HG02852 (cell line): ENCODE data around the gene ABCC6.
A peak's percentile ranks its signal among the peaks of the same experiment; 100 is the strongest.
"Not testable (repeated sequence)": the region's sequence is repeated elsewhere in the genome, so short reads cannot be mapped to it uniquely, and the experiment has no call there.

Source experiments
- ATAC-seq: cut with Tn5 transposase; IDR thresholded peaks from one replicate; pipeline ENCODE4 v1.9.1; 2021; ENCODE audit warnings: mild to moderate bottlenecking, moderate library complexity; ENCODE audit not compliant: unreplicated experiment

Gene ABCC6

DNA sequence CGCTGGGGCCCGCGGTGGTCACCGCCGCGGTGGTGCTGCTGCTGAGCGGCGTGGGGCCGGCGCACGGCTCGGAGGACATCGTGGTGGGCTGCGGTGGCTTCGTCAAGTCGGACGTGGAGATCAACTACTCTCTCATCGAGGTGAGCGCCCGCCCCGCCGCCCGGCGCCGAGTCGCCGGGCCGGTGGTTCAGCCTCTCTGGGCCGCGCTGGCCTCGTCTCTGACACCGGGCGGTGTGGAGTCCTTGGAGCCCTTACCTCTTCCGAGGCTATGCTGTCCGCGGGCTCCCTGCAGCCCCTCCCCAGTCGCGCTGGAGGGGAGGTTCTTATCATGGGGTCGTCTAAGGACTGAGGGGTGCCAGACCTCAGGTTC lies 9.4 kb upstream of the ABCC6 start:
- peak; percentile 36 for ATAC-seq

DNA sequence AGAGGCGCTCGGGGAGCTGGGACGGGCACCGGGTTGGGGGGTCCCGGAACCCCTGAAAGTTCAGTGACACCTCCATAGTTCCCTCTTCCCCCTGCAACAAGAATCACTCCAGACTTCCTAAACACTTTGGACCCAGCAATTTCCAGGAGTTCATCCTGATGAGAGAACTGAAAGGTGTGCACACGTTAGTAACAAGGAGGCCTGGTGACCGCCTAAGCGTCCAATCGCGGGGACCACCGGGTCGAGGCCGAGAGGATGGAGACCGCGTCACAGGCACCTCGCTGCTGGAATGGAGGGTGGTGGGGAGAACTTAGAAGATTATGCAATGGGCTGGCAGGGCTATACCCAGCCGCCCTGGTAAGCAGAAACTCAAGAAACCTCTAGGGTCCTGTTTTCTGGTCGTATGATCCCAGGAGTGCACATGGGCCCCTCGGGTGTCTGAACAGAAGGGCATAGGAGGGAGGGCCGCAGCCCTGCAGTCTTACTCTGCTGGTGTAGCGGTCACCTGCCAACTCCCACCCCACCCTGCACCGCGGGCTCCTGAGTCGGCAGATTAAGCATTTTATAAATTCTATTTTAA lies 458 bp upstream of the ABCC6 start:
- ATAC-seq: not testable (repeated sequence)

DNA sequence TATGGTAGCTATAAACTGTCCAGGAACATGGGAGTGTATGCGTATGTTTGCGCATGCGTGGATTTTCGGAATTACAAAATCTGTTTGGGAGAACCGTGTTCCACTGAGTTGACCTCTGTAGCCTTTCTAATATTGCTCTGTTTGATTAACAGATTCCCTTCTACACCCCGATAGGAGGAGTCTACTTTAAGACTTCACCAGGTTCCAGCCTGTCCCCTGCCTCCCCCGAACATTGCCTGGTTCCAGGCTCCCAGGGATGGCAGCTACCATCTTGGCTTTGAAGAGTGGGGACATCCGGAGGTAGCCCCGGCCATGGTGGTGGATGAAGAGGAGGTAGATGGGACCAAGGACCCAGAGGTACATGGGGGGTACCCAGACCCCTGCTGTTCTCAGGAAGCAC lies 1.9 kb downstream of the ABCC6 start:
- not testable (repeated sequence) for ATAC-seq

- not testable (repeated sequence) for ATAC-seq
Measured at GRCh38 chr16:16220449-16220848, 2.8 kb downstream of the ABCC6 start.

GRCh38 chr16:16218787-16219186 lies 4.5 kb downstream of the ABCC6 start:
- not testable (repeated sequence) for ATAC-seq

DNA sequence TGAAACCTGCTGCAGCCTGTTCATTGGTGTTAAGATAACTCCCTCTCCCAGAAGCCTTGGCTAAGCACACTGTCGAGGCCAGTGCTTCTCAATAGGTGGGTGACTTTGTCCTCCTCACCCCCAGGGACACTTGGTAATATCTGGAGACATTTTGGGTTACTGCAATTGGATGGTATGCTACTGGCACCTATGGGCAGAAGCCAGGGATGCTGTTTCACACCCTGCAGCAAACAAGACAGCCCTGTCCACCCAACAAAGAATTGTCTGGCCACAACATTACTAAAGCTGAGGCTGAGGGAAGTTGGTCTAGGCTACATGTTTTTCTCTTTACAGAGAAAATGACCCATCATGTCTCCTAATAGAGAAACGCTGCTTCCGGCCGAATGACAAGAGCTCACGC lies 4.9 kb downstream of the ABCC6 start:
- ATAC-seq: not testable (repeated sequence)

DNA sequence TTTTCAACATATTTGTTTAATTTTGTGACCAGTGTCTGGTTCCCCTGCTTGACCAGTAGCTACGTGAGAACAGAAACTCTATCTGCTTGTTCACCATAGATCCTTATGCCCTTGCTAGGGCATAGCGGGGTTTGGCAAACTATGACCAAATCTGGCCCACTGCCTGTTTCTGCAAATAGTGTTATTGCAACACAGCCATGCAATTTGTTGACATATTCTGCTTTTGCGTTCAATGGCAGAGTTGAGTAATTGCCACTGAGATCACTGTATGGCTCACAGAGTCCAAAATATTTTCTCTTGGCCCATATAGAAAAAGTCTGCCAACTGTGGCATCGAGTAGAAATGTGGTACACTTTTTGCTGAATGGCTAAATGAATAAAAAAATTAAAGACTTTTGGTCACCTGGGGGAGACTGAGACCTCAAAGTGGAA lies 9.4 kb downstream of the ABCC6 start:
- ATAC-seq: not testable (repeated sequence)

DNA sequence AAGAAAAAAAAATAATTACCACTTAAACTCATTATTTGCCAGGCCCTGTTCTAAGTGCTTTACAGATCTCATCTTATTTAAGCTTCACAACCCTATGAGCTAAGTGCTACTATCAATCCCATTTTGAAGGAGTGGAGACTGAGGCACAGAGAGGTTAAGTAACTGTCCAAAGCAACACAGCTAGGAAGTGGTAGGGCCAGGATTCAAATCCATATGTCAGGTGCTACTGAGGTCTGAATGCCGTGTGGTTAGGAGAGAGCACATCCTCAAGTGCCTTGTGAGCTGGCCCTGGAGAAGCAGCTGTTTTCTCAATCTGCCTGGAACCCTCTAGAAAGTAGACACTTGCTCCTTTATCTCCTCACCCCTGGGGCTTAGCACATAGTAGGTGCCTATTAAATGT lies 11.9 kb downstream of the ABCC6 start:
- ATAC-seq: not testable (repeated sequence)

DNA sequence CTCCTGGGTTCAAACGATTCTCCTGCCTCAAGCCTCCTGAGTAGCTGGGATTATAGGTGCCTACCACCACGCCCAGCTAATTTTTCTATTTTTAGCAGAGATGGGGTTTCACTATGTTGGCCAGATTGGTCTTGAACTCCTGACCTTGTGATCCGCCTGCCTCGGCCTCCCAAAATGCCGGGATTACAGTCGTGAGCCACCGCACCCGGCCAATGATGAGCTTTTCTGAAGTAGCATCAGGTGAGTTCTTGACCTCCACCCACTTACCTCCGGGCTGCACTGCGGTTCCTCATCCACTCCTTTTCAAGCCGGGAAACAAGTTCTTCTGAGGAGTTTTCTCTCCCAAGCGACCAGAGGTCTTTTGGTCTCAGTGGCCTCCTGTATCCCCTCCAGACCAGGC lies 14.8 kb downstream of the ABCC6 start:
- ATAC-seq: not testable (repeated sequence)

GRCh38 chr16:16207787-16208334 lies 15.4 kb downstream of the ABCC6 start:
- not testable (repeated sequence) for ATAC-seq

GRCh38 chr16:16207097-16207786 lies 16.1 kb downstream of the ABCC6 start:
- not testable (repeated sequence) for ATAC-seq

- not testable (repeated sequence) for ATAC-seq
Measured at GRCh38 chr16:16205864-16206263, 17.4 kb downstream of the ABCC6 start.

DNA sequence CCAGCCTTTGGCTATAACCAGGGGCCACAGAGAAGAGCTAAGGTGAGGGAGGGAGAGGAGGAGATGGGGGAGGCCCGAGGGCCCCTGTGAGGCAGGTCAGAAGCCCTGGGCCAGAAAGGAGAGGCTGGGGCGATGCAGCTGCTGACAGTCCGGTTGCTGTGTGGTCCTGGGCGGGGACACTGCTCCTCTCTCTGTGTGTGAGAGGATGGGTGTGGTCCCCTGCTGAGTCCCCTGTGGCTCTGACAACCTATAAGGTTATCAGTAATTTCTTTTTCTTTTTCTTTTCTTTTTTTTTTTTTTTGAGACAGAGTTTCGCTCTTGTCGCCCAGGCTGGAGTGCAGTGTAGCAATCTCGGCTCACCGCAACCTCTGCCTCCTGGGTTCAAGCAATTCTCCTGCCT lies 18.7 kb downstream of the ABCC6 start:
- not testable (repeated sequence) for ATAC-seq

- ATAC-seq: not testable (repeated sequence)
Measured at GRCh38 chr16:16203494-16203893, 19.8 kb downstream of the ABCC6 start.

DNA sequence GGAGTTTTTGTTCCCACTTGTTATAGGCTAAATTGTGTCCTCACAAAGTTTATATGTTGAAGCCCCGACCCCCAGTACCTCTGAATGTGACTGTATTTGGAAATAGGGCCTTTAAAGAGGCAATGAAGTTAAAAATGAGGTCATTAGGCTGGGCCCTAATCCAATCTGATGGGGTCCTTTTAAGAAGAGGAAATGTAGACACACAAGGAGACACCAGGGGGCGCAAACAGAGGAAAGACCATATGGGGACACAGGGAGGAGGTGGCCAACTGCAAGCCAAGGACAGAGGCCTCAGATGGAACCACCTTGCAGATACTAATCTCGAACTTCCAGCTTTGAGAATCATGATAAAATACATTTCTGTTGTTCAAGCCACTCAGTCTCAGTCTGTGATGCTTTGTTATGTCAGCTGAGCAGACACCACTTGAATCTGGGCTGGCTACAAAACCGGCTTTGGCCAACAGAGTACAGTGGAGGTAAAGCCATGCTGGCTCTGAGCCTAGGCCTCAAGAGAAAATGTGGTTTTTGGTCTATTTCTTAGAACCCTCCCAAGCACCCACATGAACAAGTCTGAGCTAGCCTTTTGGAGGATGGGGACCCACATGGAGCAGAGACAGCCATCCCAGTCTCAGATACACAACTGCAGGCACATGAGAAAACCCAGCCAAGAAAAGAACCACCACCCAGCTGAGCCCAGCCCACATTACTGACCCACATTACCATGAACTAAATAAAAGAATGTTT lies 20.7 kb downstream of the ABCC6 start:
- not testable (repeated sequence) for ATAC-seq

DNA sequence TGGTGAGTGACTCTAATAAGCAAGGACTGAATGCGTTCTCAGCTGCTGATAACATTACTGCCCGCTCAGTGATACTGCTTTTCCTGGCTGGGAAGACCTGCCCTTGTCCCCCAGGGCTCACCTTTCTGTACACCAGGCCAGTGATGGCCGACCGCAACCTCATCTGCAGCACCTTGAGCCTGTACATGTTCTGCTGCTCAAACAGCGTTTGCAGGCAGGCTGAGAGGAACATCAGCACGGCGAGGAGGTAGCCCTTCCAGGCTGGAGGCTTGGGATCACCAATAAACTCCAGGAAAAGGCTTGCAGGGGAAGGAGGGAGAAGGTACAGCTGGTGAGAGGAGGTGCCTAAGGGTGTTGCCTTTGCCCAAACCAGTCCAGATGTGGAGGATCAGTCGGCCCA lies 21.4 kb downstream of the ABCC6 start:
- ATAC-seq: not testable (repeated sequence)

DNA sequence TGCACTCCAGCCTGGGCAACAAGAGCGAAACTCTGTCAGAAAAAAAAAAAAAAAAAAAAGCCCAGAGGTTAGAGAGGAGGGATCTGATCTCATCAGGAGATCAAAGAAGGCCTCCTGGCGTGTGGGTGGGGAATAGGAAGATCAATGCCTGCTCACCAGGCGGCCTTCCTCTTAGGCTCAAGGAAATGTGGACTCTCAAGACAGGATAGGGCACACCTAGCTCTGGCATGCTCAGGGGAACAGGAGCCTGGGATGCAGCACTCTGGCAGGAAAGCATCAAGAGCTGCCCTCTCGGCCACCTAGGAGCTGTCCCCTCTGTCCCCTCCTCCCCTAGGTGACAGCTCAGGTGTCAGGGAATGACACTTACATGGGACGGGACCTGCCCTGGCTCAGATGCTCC lies 22.9 kb downstream of the ABCC6 start:
- not testable (repeated sequence) for ATAC-seq

DNA sequence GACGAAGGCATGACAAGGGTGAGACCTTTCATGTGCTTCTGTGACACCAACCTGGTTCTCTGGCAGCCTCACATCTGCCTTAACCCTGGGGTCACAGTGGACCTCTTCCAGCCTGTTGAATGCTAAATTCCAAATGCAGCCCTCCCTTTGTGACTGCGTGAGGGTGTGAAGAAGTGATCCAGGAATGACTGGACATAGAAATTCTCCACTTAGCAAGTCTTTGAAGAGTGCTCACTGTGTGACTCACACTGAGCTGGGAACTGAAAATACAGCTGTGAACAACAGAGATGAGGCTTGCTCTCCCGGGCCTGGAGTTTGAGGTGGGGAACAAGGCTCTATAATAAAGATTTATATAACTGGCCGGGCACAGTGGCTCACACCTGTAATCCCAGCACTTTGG lies 23.9 kb downstream of the ABCC6 start:
- ATAC-seq: not testable (repeated sequence)

DNA sequence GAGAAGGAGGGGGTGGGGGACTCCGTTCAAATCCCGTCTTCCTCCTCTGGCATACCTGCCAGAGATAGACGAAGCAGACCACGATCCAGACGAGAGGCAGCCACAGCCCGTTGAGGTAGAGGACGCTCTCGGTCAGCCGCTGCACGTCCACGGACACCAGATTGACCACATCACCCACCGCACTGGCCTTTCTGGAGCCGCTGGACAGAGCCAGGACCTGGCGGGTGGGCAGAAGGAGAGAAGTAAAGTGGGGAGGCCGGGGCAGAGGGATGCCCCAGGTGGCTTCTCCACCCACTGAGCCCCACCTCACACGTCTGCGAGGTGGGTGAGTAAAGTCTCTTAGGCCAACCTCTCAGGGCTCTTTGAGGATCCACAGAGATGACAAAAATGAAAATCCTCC lies 25.3 kb downstream of the ABCC6 start:
- ATAC-seq: no peak

DNA sequence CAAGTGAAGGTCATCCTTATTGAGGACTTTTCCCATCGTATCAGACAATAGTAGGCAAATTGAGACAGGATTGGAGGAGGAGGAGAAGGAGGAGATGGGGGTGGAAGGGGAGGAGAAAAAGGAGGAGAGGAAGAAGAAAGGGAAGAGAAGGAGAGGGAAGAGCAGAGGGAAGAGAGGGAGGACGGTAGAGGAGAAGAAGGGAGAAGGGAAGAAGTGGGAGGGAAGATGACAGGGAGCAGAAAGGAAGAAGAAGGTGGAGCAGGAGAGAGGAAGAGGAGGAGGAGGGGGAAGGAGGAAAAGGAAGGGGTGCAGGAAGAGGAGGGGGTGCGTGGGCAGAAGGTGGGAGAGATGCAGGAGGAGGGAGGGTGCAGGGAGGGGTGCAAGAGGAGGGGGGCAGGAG lies 26.0 kb downstream of the ABCC6 start:
- ATAC-seq: no peak

- ATAC-seq: no peak
Measured at GRCh38 chr16:16196099-16196498, 27.2 kb downstream of the ABCC6 start.
